Measurements from ENCODE around the gene SPDYE11.
A peak's percentile ranks its signal among the peaks of the same experiment; 100 is the strongest.
"Not testable (repeated sequence)": the region's sequence is repeated elsewhere in the genome, so short reads cannot be mapped to it uniquely, and the experiment has no call there.

The SPDYE11 gene, protein sequence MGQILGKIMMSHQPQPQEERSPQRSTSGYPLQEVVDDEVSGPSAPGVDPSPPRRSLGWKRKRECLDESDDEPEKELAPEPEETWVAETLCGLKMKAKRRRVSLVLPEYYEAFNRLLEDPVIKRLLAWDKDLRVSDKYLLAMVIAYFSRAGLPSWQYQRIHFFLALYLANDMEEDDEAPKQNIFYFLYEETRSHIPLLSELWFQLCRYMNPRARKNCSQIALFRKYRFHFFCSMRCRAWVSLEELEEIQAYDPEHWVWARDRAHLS

GRCh38 chr7:73057811-73058210, at the start of gene SPDYE11:
Gene SPDYE11, minus strand, starts transcription at chr7:73057911. Its CDS starts 1,800 bp downstream, at chr7:73056111.
- H3K9me3 Mint-ChIP-seq; H3K27me3 Mint-ChIP-seq; H3K4me3 Mint-ChIP-seq; H3K36me3 Mint-ChIP-seq; ATAC-seq (replicated peaks); H3K27ac Mint-ChIP-seq; DNase-seq; H3K4me1 Mint-ChIP-seq: not testable (repeated sequence)

GRCh38 chr7:73085938-73086337, 28.2 kb upstream of the SPDYE11 start, which contains the start of gene SPDYE9:
Gene SPDYE9, minus strand, starts transcription at chr7:73086038. Its CDS starts 1,800 bp downstream, at chr7:73084238.
- not testable (repeated sequence) for H3K9me3 Mint-ChIP-seq, DNase-seq, H3K27ac Mint-ChIP-seq

DNA sequence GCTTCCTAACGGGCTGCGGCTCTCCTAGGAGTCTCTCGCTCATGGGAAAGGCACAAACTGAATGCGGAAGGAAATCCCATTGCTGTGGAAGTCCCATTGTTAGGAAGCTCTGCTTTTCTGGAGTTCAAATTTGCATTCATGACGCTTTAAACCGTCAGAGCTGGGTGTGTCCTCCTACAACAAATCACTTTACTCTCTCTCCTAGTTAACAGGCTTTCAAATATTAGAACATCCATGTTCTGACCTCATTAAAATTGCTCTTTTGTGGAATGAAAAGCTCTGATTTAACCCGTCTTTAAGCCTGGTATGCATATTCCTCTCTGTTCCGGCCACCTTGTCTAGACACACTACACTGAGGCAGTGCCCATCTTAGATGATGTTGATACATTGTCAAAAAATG, 28.0 kb downstream of the SPDYE11 start, which contains the start of gene SPDYE8:
TSS of gene SPDYE8 (minus strand) at position 101 of the 400 bp plus-strand sequence. CDS start 1,800 bp downstream, outside the sequence.
- not testable (repeated sequence) for ATAC-seq (replicated peaks); H3K27me3 Mint-ChIP-seq; H3K27ac Mint-ChIP-seq; H3K4me3 Mint-ChIP-seq; H3K9me3 Mint-ChIP-seq; H3K4me1 Mint-ChIP-seq; DNase-seq; H3K36me3 Mint-ChIP-seq

More at GRCh38 chr7:73085938-73086337, 28.2 kb upstream of the SPDYE11 start, which contains the start of gene SPDYE9:
- H3K36me3 Mint-ChIP-seq; ATAC-seq (replicated peaks); H3K27me3 Mint-ChIP-seq; H3K4me1 Mint-ChIP-seq; H3K4me3 Mint-ChIP-seq: not testable (repeated sequence)

DNA sequence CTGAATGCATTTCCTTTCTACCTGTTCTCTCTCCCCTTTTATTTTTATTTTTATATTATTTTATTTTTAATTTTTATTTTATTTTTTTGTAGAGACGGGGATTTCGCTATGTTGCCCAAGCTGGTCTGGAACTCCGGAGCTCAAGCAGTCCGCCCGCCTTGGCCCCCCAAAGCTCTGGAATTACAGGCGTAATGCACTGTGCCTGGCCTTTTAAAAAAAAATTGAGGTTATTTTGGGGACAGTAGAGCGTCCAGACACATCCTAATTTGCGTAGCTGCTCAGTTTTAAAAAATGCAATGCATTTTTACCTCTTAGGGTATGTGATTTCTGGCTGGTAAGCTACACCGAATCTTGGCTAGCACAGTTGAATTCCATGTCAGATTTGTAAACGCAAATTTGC, 51.2 kb downstream of the SPDYE11 start:
- not testable (repeated sequence) for H3K4me1 Mint-ChIP-seq; DNase-seq; H3K27ac Mint-ChIP-seq; ATAC-seq (replicated peaks); H3K9me3 Mint-ChIP-seq; H3K27me3 Mint-ChIP-seq
- peak overlapping the region; percentile 21 to 52 for H3K4me3 Mint-ChIP-seq
- peaks cover 1 to 10% of the 10 kb centered on the region in 2 donors for H3K36me3 Mint-ChIP-seq

GRCh38 chr7:73005693-73006447, 51.8 kb downstream of the SPDYE11 start:
- ATAC-seq (replicated peaks) (peak; percentile 91 to 92), DNase-seq (peak; percentile 95)
- Mint-ChIP-seq H3K27ac (peak overlapping the region; percentile 100), H3K4me3 (peak overlapping the region; percentile 86 to 98), H3K36me3 (peaks cover 1 to 10% of the 10 kb centered on the region in 2 donors)
- H3K27me3 Mint-ChIP-seq, H3K9me3 Mint-ChIP-seq, H3K4me1 Mint-ChIP-seq: not testable (repeated sequence)

GRCh38 chr7:73005356-73005692, 52.4 kb downstream of the SPDYE11 start:
- Mint-ChIP-seq H3K4me3 (peak overlapping the region; percentile 86 to 98), H3K27ac (peak overlapping the region; percentile 100), H3K36me3 (peaks cover 1 to 10% of the 10 kb centered on the region in 2 donors)
- ATAC-seq (replicated peaks) (peak; percentile 85), DNase-seq (peak; percentile 79)
- H3K4me1 Mint-ChIP-seq, H3K27me3 Mint-ChIP-seq, H3K9me3 Mint-ChIP-seq: not testable (repeated sequence)

DNA sequence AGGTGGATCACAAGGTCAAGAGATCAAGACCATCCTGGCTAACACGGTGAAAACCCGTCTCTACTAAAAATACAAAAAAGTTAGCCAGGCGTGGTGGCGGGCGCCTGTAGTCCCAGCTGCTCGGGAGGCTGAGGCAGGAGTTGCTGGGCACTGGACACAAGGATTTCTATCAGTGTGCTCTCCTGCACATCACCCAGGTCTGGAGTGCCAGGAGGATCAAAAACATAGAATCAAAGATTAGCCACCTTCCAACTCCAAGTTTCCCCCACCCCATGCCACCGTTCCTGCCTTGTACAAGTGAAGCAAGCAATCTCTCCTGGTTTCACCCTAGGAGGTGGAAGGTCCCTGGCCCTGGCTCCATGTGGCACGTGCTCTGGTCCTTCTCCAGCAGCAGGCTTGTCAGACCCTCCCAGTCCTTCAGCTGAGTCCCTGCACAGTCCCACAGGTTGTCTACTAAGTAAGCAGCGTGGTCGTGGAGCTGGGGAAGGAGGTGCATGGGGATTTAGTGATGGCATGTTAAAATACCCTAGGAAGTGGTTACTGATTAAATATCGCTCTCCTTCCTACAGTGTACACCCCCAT, 59.7 kb downstream of the SPDYE11 start:
- not testable (repeated sequence) for H3K36me3 Mint-ChIP-seq; H3K27me3 Mint-ChIP-seq; DNase-seq; H3K9me3 Mint-ChIP-seq; H3K27ac Mint-ChIP-seq; H3K4me1 Mint-ChIP-seq; H3K4me3 Mint-ChIP-seq; ATAC-seq (replicated peaks)
